ENCODE measurements around the gene TRIM71.
A peak's percentile ranks its signal among the peaks of the same experiment; 100 is the strongest.

TRIM71 gene

GRCh38 chr3:32866533-32866932 lies 48.7 kb downstream of the TRIM71 start:
- Histone ChIP-seq H3K27me3 (ENCODE audit: control insufficient read depth, insufficient read depth, low read length) (no peaks in the 10 kb centered on the region), H3K9me3 (ENCODE audit: control insufficient read depth, insufficient read depth, low read length) (no peaks in the 10 kb centered on the region), H3K9ac (ENCODE audit: low read depth, low read length) (no peak overlapping the region), H3K4me1 (ENCODE audit: control insufficient read depth, insufficient read depth, low read length) (peaks cover 94% of the 10 kb centered on the region), H3K27ac (ENCODE audit: low read depth, low read length) (peak overlapping the region; percentile 96), H3K36me3 (ENCODE audit: control insufficient read depth, insufficient read depth, low read length) (peaks cover 26% of the 10 kb centered on the region), H3K4me3 (ENCODE audit: low read depth, low read length) (0 out of 2 replicates have a peak overlapping the region, but pooled peaks have one; percentile 55)

- H3K9ac ChIP-seq (ENCODE audit: low read depth, low read length) = peak overlapping the region; percentile 76
- H3K36me3 ChIP-seq (ENCODE audit: control insufficient read depth, insufficient read depth, low read length) = peaks cover 21% of the 10 kb centered on the region
- H3K4me3 ChIP-seq (ENCODE audit: low read depth, low read length) = peak overlapping the region; percentile 55
- H3K27me3 ChIP-seq (ENCODE audit: control insufficient read depth, insufficient read depth, low read length) = no peaks in the 10 kb centered on the region
- H3K4me1 ChIP-seq (ENCODE audit: control insufficient read depth, insufficient read depth, low read length) = peaks cover 93% of the 10 kb centered on the region
- H3K27ac ChIP-seq (ENCODE audit: low read depth, low read length) = peak overlapping the region; percentile 96
- no peaks in the 10 kb centered on the region for H3K9me3 ChIP-seq (ENCODE audit: control insufficient read depth, insufficient read depth, low read length)
These were observed 50.2 kb downstream of the TRIM71 start for GRCh38 chr3:32867954-32868353.

- Histone ChIP-seq H3K4me1 (ENCODE audit: control insufficient read depth, insufficient read depth, low read length) (peaks cover 91% of the 10 kb centered on the region), H3K9ac (ENCODE audit: low read depth, low read length) (peak overlapping the region; percentile 76), H3K4me3 (ENCODE audit: low read depth, low read length) (peak overlapping the region; percentile 55), H3K36me3 (ENCODE audit: control insufficient read depth, insufficient read depth, low read length) (peaks cover 26% of the 10 kb centered on the region), H3K27me3 (ENCODE audit: control insufficient read depth, insufficient read depth, low read length) (no peaks in the 10 kb centered on the region), H3K9me3 (ENCODE audit: control insufficient read depth, insufficient read depth, low read length) (no peaks in the 10 kb centered on the region), H3K27ac (ENCODE audit: low read depth, low read length) (peak overlapping the region; percentile 96)
These were observed 51.1 kb downstream of the TRIM71 start for GRCh38 chr3:32868719-32869512.

GRCh38 chr3:32869513-32870047 lies 51.8 kb downstream of the TRIM71 start:
- H3K9ac ChIP-seq (ENCODE audit: low read depth, low read length) = peak overlapping the region; percentile 76
- peaks cover 85% of the 10 kb centered on the region for H3K4me1 ChIP-seq (ENCODE audit: control insufficient read depth, insufficient read depth, low read length)
- peak overlapping the region; percentile 96 for H3K27ac ChIP-seq (ENCODE audit: low read depth, low read length)
- H3K27me3 ChIP-seq (ENCODE audit: control insufficient read depth, insufficient read depth, low read length) = no peaks in the 10 kb centered on the region
- peaks cover 30% of the 10 kb centered on the region for H3K36me3 ChIP-seq (ENCODE audit: control insufficient read depth, insufficient read depth, low read length)
- no peaks in the 10 kb centered on the region for H3K9me3 ChIP-seq (ENCODE audit: control insufficient read depth, insufficient read depth, low read length)
- H3K4me3 ChIP-seq (ENCODE audit: low read depth, low read length) = peak overlapping the region; percentile 61

- H3K9ac ChIP-seq (ENCODE audit: low read depth, low read length) = peak overlapping the region; percentile 63
- peaks cover 84% of the 10 kb centered on the region for H3K4me1 ChIP-seq (ENCODE audit: control insufficient read depth, insufficient read depth, low read length)
- peak overlapping the region; percentile 96 for H3K27ac ChIP-seq (ENCODE audit: low read depth, low read length)
These were observed 52.7 kb downstream of the TRIM71 start for GRCh38 chr3:32870373-32871095.

GRCh38 chr3:32871273-32871672 lies 53.5 kb downstream of the TRIM71 start:
- Histone ChIP-seq H3K9me3 (ENCODE audit: control insufficient read depth, insufficient read depth, low read length) (no peaks in the 10 kb centered on the region), H3K9ac (ENCODE audit: low read depth, low read length) (no peak overlapping the region), H3K4me1 (ENCODE audit: control insufficient read depth, insufficient read depth, low read length) (peaks cover 85% of the 10 kb centered on the region), H3K27me3 (ENCODE audit: control insufficient read depth, insufficient read depth, low read length) (no peaks in the 10 kb centered on the region), H3K4me3 (ENCODE audit: low read depth, low read length) (peak overlapping the region; percentile 61), H3K27ac (ENCODE audit: low read depth, low read length) (peak overlapping the region; percentile 96), H3K36me3 (ENCODE audit: control insufficient read depth, insufficient read depth, low read length) (peaks cover 47% of the 10 kb centered on the region)

More at GRCh38 chr3:32870373-32871095, 52.7 kb downstream of the TRIM71 start:
- no peaks in the 10 kb centered on the region for H3K9me3 ChIP-seq (ENCODE audit: control insufficient read depth, insufficient read depth, low read length)
- no peaks in the 10 kb centered on the region for H3K27me3 ChIP-seq (ENCODE audit: control insufficient read depth, insufficient read depth, low read length)
- H3K4me3 ChIP-seq (ENCODE audit: low read depth, low read length) = peak overlapping the region; percentile 61
- H3K36me3 ChIP-seq (ENCODE audit: control insufficient read depth, insufficient read depth, low read length) = peaks cover 40% of the 10 kb centered on the region

GRCh38 chr3:32872487-32873382 lies 54.9 kb downstream of the TRIM71 start:
- Histone ChIP-seq H3K4me1 (ENCODE audit: control insufficient read depth, insufficient read depth, low read length) (peaks cover 75% of the 10 kb centered on the region), H3K27me3 (ENCODE audit: control insufficient read depth, insufficient read depth, low read length) (no peaks in the 10 kb centered on the region), H3K9ac (ENCODE audit: low read depth, low read length) (no peak overlapping the region)

GRCh38 chr3:32873531-32874130 lies 55.8 kb downstream of the TRIM71 start:
- H3K9me3 ChIP-seq (ENCODE audit: control insufficient read depth, insufficient read depth, low read length) = no peaks in the 10 kb centered on the region
- no peaks in the 10 kb centered on the region for H3K27me3 ChIP-seq (ENCODE audit: control insufficient read depth, insufficient read depth, low read length)
- H3K4me3 ChIP-seq (ENCODE audit: low read depth, low read length) = no peak overlapping the region
- peaks cover 72% of the 10 kb centered on the region for H3K4me1 ChIP-seq (ENCODE audit: control insufficient read depth, insufficient read depth, low read length)
- H3K27ac ChIP-seq (ENCODE audit: low read depth, low read length) = no peak overlapping the region
- no peak overlapping the region for H3K9ac ChIP-seq (ENCODE audit: low read depth, low read length)
- H3K36me3 ChIP-seq (ENCODE audit: control insufficient read depth, insufficient read depth, low read length) = peaks cover 65% of the 10 kb centered on the region

More at GRCh38 chr3:32872487-32873382, 54.9 kb downstream of the TRIM71 start:
- Histone ChIP-seq H3K4me3 (ENCODE audit: low read depth, low read length) (peak overlapping the region; percentile 28), H3K27ac (ENCODE audit: low read depth, low read length) (peak overlapping the region; percentile 49), H3K9me3 (ENCODE audit: control insufficient read depth, insufficient read depth, low read length) (no peaks in the 10 kb centered on the region), H3K36me3 (ENCODE audit: control insufficient read depth, insufficient read depth, low read length) (peaks cover 59% of the 10 kb centered on the region)

- H3K36me3 ChIP-seq (ENCODE audit: control insufficient read depth, insufficient read depth, low read length) = peaks cover 90% of the 10 kb centered on the region
- peaks cover 51% of the 10 kb centered on the region for H3K4me1 ChIP-seq (ENCODE audit: control insufficient read depth, insufficient read depth, low read length)
- no peaks in the 10 kb centered on the region for H3K27me3 ChIP-seq (ENCODE audit: control insufficient read depth, insufficient read depth, low read length)
These were observed 59.1 kb downstream of the TRIM71 start for GRCh38 chr3:32876920-32877319.

GRCh38 chr3:32877598-32877997 lies 59.8 kb downstream of the TRIM71 start:
- no peak overlapping the region for H3K4me3 ChIP-seq (ENCODE audit: low read depth, low read length)
- H3K9me3 ChIP-seq (ENCODE audit: control insufficient read depth, insufficient read depth, low read length) = no peaks in the 10 kb centered on the region
- H3K36me3 ChIP-seq (ENCODE audit: control insufficient read depth, insufficient read depth, low read length) = peaks cover 92% of the 10 kb centered on the region
- no peak overlapping the region for H3K27ac ChIP-seq (ENCODE audit: low read depth, low read length)
- H3K27me3 ChIP-seq (ENCODE audit: control insufficient read depth, insufficient read depth, low read length) = no peaks in the 10 kb centered on the region
- H3K9ac ChIP-seq (ENCODE audit: low read depth, low read length) = no peak overlapping the region
- H3K4me1 ChIP-seq (ENCODE audit: control insufficient read depth, insufficient read depth, low read length) = peaks cover 47% of the 10 kb centered on the region

More at GRCh38 chr3:32876920-32877319, 59.1 kb downstream of the TRIM71 start:
- H3K27ac ChIP-seq (ENCODE audit: low read depth, low read length) = no peak overlapping the region
- no peaks in the 10 kb centered on the region for H3K9me3 ChIP-seq (ENCODE audit: control insufficient read depth, insufficient read depth, low read length)
- no peak overlapping the region for H3K4me3 ChIP-seq (ENCODE audit: low read depth, low read length)
- no peak overlapping the region for H3K9ac ChIP-seq (ENCODE audit: low read depth, low read length)

Data from HUES48 (cell line).